ENCODE data around the gene MAPRE2. TPM values are rescaled to one million over a fixed set of nuclear protein-coding genes. Genes with fewer than 3 reads are reported as not detected.

The MAPRE2 gene
- total RNA-seq, 2 donors from 2014 or later = 11.7 to 11.9 TPM

GRCh38 chr18:35141077-35141476 lies 99.9 kb downstream of the MAPRE2 start:
- Histone ChIP-seq H3K4me1 (peaks cover 12% of the 10 kb centered on the region), H3K36me3 (replicated peaks in 1 of 2; ENCODE audit: insufficient read depth in 1 of 2, low read depth in 2 of 2) (no peaks in the 10 kb centered on the region), H3K27me3 (no peaks in the 10 kb centered on the region), H3K4me3 (no peak overlapping the region), H3K9me3 (no peaks in the 10 kb centered on the region), H3K27ac (no peak overlapping the region)
- intact Hi-C loops (cut with DNase I) = no loop called here
- WGBS, 2 donors = 95 to 100% methylated on average over 4 of the region's 4 CpGs
- TF ChIP-seq CTCF (IDR thresholded peaks at IDR 0.05) = no peak
- TF ChIP-seq POLR2A (IDR thresholded peaks at IDR 0.05) = no peak
- ATAC-seq = no peak
- no peak for DNase-seq

- DNase-seq = no peak
- Histone ChIP-seq H3K4me1 (peaks cover 12% of the 10 kb centered on the region), H3K4me3 (no peak overlapping the region), H3K27me3 (no peaks in the 10 kb centered on the region), H3K9me3 (no peaks in the 10 kb centered on the region), H3K36me3 (replicated peaks in 1 of 2; ENCODE audit: insufficient read depth in 1 of 2, low read depth in 2 of 2) (no peaks in the 10 kb centered on the region), H3K27ac (no peak overlapping the region)
- intact Hi-C loops (cut with DNase I) = no loop called here
- 82 to 88% methylated on average over 6 of the region's 6 CpGs for WGBS, 2 donors
- no peak for ATAC-seq
- no peak for TF ChIP-seq POLR2A (IDR thresholded peaks at IDR 0.05)
- TF ChIP-seq CTCF (IDR thresholded peaks at IDR 0.05) = no peak
Observed at GRCh38 chr18:35141567-35142274, 100.5 kb downstream of the MAPRE2 start.

GRCh38 chr18:35142275-35142615 lies 101.0 kb downstream of the MAPRE2 start:
- Histone ChIP-seq H3K36me3 (replicated peaks in 1 of 2; ENCODE audit: insufficient read depth in 1 of 2, low read depth in 2 of 2) (no peaks in the 10 kb centered on the region), H3K4me1 (peaks cover 12% of the 10 kb centered on the region), H3K27ac (no peak overlapping the region), H3K4me3 (no peak overlapping the region), H3K9me3 (no peaks in the 10 kb centered on the region), H3K27me3 (no peaks in the 10 kb centered on the region)
- no peak for TF ChIP-seq CTCF (IDR thresholded peaks at IDR 0.05)
- no peak for TF ChIP-seq POLR2A (IDR thresholded peaks at IDR 0.05)
- intact Hi-C loops (cut with DNase I) = no loop called here
- DNase-seq = no peak
- no peak for ATAC-seq
- WGBS, 2 donors = 77% methylated on average over 1 of the region's 1 CpG

GRCh38 chr18:35143622-35144596 lies 102.7 kb downstream of the MAPRE2 start:
- Histone ChIP-seq H3K4me3 (no peak overlapping the region), H3K4me1 (peaks cover 12% of the 10 kb centered on the region), H3K9me3 (no peaks in the 10 kb centered on the region), H3K36me3 (replicated peaks in 1 of 2; ENCODE audit: insufficient read depth in 1 of 2, low read depth in 2 of 2) (no peaks in the 10 kb centered on the region), H3K27ac (peak overlapping the region in 3 of 4 donors; percentile 10 to 33 (median 22)), H3K27me3 (no peaks in the 10 kb centered on the region)
- 24 to 27% methylated on average over 8 of the region's 8 CpGs for WGBS, 2 donors
- ATAC-seq = peak; percentile 95
- DNase-seq = peak; percentile 64 to 80 (median 70)
- intact Hi-C loops (cut with DNase I) = no loop called here
- TF ChIP-seq CTCF (IDR thresholded peaks at IDR 0.05) = peak; percentile 49 to 88 (median 82)
- no peak for TF ChIP-seq POLR2A (IDR thresholded peaks at IDR 0.05)
